ENCODE measurements around the gene MCOLN2. TPM values are rescaled to one million over a fixed set of nuclear protein-coding genes. Genes with fewer than 3 reads are reported as not detected.

Gene MCOLN2
- total and polyA plus RNA-seq, 2 of the 4 experiments (the other 2 are of a cell fraction), result 0.43 to 0.54 TPM

DNA sequence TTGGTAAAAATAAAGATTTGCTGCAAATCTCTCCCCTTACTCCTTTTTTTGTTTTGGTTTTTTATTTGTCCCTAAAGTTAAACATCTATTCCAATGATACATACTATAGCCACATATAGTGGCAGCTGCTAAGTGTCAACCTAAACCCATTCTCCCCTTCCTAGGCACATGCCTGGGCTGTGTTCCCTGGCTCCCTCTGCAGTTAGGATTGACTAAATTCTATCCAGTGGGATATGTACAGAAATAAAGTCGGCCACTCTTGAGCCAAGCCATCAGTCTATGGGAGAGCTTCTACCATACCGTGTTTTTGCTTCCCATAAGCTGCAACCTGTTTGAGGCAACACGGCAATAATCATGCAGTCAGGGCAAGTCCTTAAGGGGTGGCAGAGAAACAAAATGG lies 27.8 kb upstream of the MCOLN2 start:
- in situ Hi-C loops (cut with MboI; ENCODE audit: low sequenced_read_pairs), result no loop called here
- H2BK5ac ChIP-seq (ENCODE audit: low read depth, low read length, poor library complexity, severe bottlenecking), result no peak overlapping the region
- H3K14ac ChIP-seq (replicated peaks; ENCODE audit: low read depth, low read length), result no peak overlapping the region
- intact Hi-C loops (cut with micrococcal nuclease), result no loop called here
- no peak for ATAC-seq (ENCODE audit: low read depth)
- H4K5ac ChIP-seq (ENCODE audit: low read depth, low read length), result no peak overlapping the region
- no peak overlapping the region for H4K8ac ChIP-seq (ENCODE audit: low read depth in 2 of 2, low read length in 2 of 2)
- H2BK15ac ChIP-seq (ENCODE audit: low read depth, low read length), result no peak overlapping the region
- dilution Hi-C loops (cut with HindIII; ENCODE audit: low sequenced_read_pairs, unreplicated experiment), result no loop called here
- DNase-seq, result no peak
- no TSS peak for BruUV-seq (replicated peaks)
- no peak overlapping the region for H3K27ac ChIP-seq (ENCODE audit: insufficient read depth, low read length)
- no peaks in the 10 kb centered on the region for H3K9me3 ChIP-seq (ENCODE audit: control insufficient read depth, insufficient read depth, low read length)
- H3K23ac ChIP-seq (ENCODE audit: low read depth, low read length), result no peak overlapping the region
- no peak overlapping the region for H3K4me2 ChIP-seq (ENCODE audit: low read depth, low read length)
- no peaks in the 10 kb centered on the region for H3K36me3 ChIP-seq (ENCODE audit: control insufficient read depth, insufficient read depth, low read length)
- peaks cover 25% of the 10 kb centered on the region for H3K27me3 ChIP-seq (ENCODE audit: control insufficient read depth, insufficient read depth, low read length)
- H3K4ac ChIP-seq (ENCODE audit: low read depth, low read length), result no peak overlapping the region
- H2AK9ac ChIP-seq (replicated peaks; ENCODE audit: low read depth, low read length, poor library complexity), result no peak overlapping the region
- ChIA-PET CTCF (interaction anchor here (0.7 to 1.5 kb wide), 2 partner anchors 80 to 85 kb away, joined by 4 to 8 read pairs; no protein-coding TSS in a partner anchor), POLR2A (ENCODE audit: unreplicated experiment) (no interaction called here)
- TF ChIP-seq MAFK (IDR thresholded peaks at IDR 0.05; ENCODE audit: low read depth, low read length) (no peak), CEBPB (IDR thresholded peaks at IDR 0.05; ENCODE audit: low read depth, low read length) (no peak), SMC3 (IDR thresholded peaks at IDR 0.05; ENCODE audit: low read depth, low read length) (no peak), POLR2A (IDR thresholded peaks at IDR 0.05; ENCODE audit: low read depth, low read length) (no peak), MXI1 (IDR thresholded peaks at IDR 0.05; ENCODE audit: borderline replicate concordance, low read depth, low read length) (no peak), MAZ (IDR thresholded peaks at IDR 0.05; ENCODE audit: borderline replicate concordance, low read depth, low read length) (no peak), RFX5 (IDR thresholded peaks at IDR 0.05; ENCODE audit: low read depth, low read length) (no peak), RCOR1 (IDR thresholded peaks at IDR 0.05; ENCODE audit: insufficient replicate concordance, low read length) (no peak), CHD1 (IDR thresholded peaks at IDR 0.05; ENCODE audit: low read depth, low read length) (no peak), BHLHE40 (IDR thresholded peaks at IDR 0.05; ENCODE audit: low read depth, low read length) (no peak), NFE2L2 (IDR thresholded peaks at IDR 0.05; ENCODE audit: low read depth, low read length) (no peak), FOS (IDR thresholded peaks at IDR 0.05; ENCODE audit: low read depth, low read length) (no peak), RAD21 (IDR thresholded peaks at IDR 0.05; ENCODE audit: low read length) (no peak)
- TF ChIP-seq, protein P1, sequence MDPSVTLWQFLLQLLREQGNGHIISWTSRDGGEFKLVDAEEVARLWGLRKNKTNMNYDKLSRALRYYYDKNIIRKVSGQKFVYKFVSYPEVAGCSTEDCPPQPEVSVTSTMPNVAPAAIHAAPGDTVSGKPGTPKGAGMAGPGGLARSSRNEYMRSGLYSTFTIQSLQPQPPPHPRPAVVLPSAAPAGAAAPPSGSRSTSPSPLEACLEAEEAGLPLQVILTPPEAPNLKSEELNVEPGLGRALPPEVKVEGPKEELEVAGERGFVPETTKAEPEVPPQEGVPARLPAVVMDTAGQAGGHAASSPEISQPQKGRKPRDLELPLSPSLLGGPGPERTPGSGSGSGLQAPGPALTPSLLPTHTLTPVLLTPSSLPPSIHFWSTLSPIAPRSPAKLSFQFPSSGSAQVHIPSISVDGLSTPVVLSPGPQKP (IDR thresholded peaks at IDR 0.05; ENCODE audit: borderline replicate concordance, low read depth, low read length), result no peak
- TF ChIP-seq, protein P2, sequence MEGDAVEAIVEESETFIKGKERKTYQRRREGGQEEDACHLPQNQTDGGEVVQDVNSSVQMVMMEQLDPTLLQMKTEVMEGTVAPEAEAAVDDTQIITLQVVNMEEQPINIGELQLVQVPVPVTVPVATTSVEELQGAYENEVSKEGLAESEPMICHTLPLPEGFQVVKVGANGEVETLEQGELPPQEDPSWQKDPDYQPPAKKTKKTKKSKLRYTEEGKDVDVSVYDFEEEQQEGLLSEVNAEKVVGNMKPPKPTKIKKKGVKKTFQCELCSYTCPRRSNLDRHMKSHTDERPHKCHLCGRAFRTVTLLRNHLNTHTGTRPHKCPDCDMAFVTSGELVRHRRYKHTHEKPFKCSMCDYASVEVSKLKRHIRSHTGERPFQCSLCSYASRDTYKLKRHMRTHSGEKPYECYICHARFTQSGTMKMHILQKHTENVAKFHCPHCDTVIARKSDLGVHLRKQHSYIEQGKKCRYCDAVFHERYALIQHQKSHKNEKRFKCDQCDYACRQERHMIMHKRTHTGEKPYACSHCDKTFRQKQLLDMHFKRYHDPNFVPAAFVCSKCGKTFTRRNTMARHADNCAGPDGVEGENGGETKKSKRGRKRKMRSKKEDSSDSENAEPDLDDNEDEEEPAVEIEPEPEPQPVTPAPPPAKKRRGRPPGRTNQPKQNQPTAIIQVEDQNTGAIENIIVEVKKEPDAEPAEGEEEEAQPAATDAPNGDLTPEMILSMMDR (conservative IDR thresholded peaks at IDR 0.05; ENCODE audit: low read depth, low read length), result no peak
- TF ChIP-seq, protein P3, sequence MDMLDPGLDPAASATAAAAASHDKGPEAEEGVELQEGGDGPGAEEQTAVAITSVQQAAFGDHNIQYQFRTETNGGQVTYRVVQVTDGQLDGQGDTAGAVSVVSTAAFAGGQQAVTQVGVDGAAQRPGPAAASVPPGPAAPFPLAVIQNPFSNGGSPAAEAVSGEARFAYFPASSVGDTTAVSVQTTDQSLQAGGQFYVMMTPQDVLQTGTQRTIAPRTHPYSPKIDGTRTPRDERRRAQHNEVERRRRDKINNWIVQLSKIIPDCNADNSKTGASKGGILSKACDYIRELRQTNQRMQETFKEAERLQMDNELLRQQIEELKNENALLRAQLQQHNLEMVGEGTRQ (IDR thresholded peaks at IDR 0.05; ENCODE audit: low read depth, low read length), result no peak
- no peak overlapping the region for H3K9ac ChIP-seq (ENCODE audit: low read depth, low read length)
- H3K18ac ChIP-seq (ENCODE audit: low read depth, low read length), result no peak overlapping the region
- no peak overlapping the region for H4K91ac ChIP-seq (ENCODE audit: insufficient read depth, low read depth, low read length)
- no peak overlapping the region for H2AFZ ChIP-seq (replicated peaks; ENCODE audit: low read length, poor library complexity)
- H4K20me1 ChIP-seq (ENCODE audit: insufficient read depth, low read length), result no peaks in the 10 kb centered on the region
- H3K56ac ChIP-seq (ENCODE audit: extremely low read depth, insufficient read depth, low read length), result no peak overlapping the region
- no peaks in the 10 kb centered on the region for H3K79me1 ChIP-seq (ENCODE audit: low read depth in 1 of 2, low read length in 2 of 2)
- H3K4me1 ChIP-seq (ENCODE audit: control insufficient read depth, insufficient read depth, low read length), result no peaks in the 10 kb centered on the region
- H3K4me3 ChIP-seq (ENCODE audit: insufficient read depth, low read depth, low read length), result no peak overlapping the region
- no peak overlapping the region for H2BK120ac ChIP-seq (ENCODE audit: low read depth, low read length)
- no peak overlapping the region for H2AK5ac ChIP-seq (ENCODE audit: low read depth, low read length)
- no peaks in the 10 kb centered on the region for H3K9me1 ChIP-seq (ENCODE audit: insufficient read depth, low read length)
- H2BK20ac ChIP-seq (ENCODE audit: low read depth, low read length), result no peak overlapping the region
- no CpG with 5 or more reads among the region's 3 CpGs for WGBS, 2 experiments (ENCODE audit: extremely low coverage in 2 of 2, insufficient read length in 1 of 2)

Data from IMR-90 (cell line).